Ishikawa (cell line): ENCODE results near the gene CRELD1.

Experiments used
- CEBPB ChIP-seq: IDR thresholded peaks from 2 replicates; pipeline ENCODE4 v1.6.1; 2012
- CREB1 ChIP-seq: IDR thresholded peaks from 2 replicates; pipeline ENCODE4 v1.6.1; 2012; ENCODE audit warnings: low read depth
- EGR1 ChIP-seq: IDR thresholded peaks from 2 replicates; pipeline ENCODE4 v1.6.1; 2012
- EP300 ChIP-seq: IDR thresholded peaks from 2 replicates; pipeline ENCODE4 v1.6.1; 2012; ENCODE audit warnings: borderline replicate concordance
- FOXM1 ChIP-seq: IDR thresholded peaks from 2 replicates; pipeline ENCODE4 v1.6.1; 2012; ENCODE audit warnings: low read depth, borderline replicate concordance
- NFIC ChIP-seq: IDR thresholded peaks from 2 replicates; pipeline ENCODE4 v1.6.1; 2012
- RAD21 ChIP-seq: IDR thresholded peaks from 2 replicates; pipeline ENCODE4 v1.6.1; 2012; ENCODE audit warnings: low read depth
- TAF1 ChIP-seq: IDR thresholded peaks from 2 replicates; pipeline ENCODE4 v1.6.1; 2012; ENCODE audit warnings: low read depth, mild to moderate bottlenecking
- TCF12 ChIP-seq: IDR thresholded peaks from 2 replicates; pipeline ENCODE4 v1.6.1; 2012; ENCODE audit warnings: low read depth
- TEAD4 ChIP-seq: IDR thresholded peaks from 2 replicates; pipeline ENCODE4 v1.6.1; 2012
- YY1 ChIP-seq: IDR thresholded peaks from 2 replicates; pipeline ENCODE4 v1.6.1; 2012; ENCODE audit warnings: low read depth
- ZBTB7A ChIP-seq: IDR thresholded peaks from 2 replicates; pipeline ENCODE4 v1.6.1; 2012; ENCODE audit warnings: low read depth
- TF ChIP-seq, protein P1 (sequence below): IDR thresholded peaks from 2 replicates; pipeline ENCODE4 v1.6.1; 2012; ENCODE audit warnings: low read depth, mild to moderate bottlenecking
- TF ChIP-seq, protein P2 (sequence below): IDR thresholded peaks from 2 replicates; pipeline ENCODE4 v1.6.1; 2012
- TF ChIP-seq, protein P3 (sequence below): IDR thresholded peaks from 2 replicates; pipeline ENCODE4 v1.6.1; 2012

CRELD1 gene

DNA sequence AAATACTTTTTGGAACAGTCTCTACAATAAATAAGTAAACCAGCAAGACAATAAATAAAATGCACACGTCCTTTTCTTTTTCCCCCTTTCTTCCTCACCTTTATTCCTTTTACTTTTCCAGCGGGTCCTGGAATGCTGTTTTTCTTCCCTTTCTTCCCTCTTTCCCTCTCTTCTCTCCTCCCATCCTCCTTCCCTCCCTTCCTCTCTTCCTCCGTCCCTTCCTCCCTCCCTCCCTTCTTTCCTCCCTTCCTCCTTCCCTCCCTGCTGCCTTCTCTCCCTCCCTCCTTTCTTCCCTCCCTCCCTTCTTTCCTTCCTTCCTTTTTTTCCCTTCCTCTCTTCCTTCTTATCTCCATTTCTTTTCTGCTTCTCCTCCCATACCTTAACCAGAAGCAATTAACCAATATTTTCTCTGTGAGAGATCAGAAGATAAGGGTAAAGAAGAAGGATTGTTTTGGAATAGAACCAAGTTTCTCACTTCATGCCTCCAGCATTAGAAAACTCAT is 34.3 kb upstream of the CRELD1 start:
- TF ChIP-seq FOXM1 (no peak), YY1 (no peak), NFIC (no peak), TCF12 (no peak)

DNA sequence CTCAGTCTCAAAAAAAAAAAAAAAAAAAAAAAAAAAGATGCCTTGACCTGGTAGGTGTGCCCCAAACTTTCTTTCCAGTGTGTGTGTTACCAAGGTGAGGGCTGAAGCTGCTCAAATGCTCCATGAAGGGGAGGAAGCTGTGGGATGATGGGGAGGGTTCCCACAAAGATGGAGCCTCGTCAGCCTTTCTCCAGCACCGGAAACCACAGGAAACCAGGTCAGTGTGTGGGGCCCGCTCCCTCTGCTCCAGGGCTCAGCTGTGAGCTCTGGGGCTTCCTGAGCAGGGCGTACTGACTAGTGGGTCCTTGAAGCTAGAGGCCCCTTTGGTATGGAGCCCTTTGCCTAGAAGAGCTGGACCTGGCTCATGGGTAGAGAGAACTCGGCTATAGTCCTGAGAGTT is 31.7 kb upstream of the CRELD1 start:
- no peak for TF ChIP-seq YY1
- no peak for TF ChIP-seq EGR1
- no peak for TF ChIP-seq CREB1
- no peak for TF ChIP-seq ZBTB7A

DNA sequence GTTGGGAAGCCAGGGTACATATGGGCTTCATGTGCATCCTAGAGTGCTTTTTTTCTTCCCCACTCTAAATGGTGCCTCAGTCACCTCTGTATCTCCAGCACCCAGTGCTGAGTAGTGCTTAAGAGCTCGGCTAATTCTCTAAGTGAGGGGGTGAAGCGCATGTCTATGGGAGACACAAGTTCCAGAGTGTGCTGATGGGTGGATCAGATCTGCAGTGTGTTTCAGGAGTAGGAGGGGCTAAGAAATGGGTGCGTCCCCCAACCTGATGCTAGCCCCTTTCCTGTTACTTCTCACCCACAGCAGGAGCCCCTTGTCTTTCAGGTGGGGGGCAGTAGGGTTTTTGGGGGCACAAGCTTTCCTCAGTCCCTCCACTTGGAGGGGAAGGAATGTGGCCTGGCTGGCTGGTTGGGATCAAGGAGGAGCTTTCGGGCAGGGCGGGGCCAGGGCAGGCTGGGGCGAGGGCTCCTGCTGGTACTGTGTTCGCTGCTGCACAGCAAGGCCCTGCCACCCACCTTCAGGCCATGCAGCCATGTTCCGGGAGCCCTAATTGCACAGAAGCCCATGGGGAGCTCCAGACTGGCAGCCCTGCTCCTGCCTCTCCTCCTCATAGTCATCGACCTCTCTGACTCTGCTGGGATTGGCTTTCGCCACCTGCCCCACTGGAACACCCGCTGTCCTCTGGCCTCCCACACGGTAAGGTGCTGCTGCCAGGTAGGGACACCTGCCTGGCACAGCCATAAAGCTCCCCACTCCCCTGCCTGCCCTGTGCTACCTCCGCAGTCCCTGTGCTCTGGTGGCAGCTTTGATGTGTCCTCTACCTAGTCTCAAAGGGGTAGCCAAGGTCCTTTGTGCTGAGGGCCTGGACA is 31.0 kb upstream of the CRELD1 start, which contains the start of gene IL17RE:
IL17RE (plus strand) TSS at position 477 of the 866 bp plus-strand sequence; CDS start at position 562, 85 bp downstream.
- peak; percentile 14; the same call in 1 of the 2 replicates for TF ChIP-seq ZBTB7A
- TF ChIP-seq, protein P1, sequence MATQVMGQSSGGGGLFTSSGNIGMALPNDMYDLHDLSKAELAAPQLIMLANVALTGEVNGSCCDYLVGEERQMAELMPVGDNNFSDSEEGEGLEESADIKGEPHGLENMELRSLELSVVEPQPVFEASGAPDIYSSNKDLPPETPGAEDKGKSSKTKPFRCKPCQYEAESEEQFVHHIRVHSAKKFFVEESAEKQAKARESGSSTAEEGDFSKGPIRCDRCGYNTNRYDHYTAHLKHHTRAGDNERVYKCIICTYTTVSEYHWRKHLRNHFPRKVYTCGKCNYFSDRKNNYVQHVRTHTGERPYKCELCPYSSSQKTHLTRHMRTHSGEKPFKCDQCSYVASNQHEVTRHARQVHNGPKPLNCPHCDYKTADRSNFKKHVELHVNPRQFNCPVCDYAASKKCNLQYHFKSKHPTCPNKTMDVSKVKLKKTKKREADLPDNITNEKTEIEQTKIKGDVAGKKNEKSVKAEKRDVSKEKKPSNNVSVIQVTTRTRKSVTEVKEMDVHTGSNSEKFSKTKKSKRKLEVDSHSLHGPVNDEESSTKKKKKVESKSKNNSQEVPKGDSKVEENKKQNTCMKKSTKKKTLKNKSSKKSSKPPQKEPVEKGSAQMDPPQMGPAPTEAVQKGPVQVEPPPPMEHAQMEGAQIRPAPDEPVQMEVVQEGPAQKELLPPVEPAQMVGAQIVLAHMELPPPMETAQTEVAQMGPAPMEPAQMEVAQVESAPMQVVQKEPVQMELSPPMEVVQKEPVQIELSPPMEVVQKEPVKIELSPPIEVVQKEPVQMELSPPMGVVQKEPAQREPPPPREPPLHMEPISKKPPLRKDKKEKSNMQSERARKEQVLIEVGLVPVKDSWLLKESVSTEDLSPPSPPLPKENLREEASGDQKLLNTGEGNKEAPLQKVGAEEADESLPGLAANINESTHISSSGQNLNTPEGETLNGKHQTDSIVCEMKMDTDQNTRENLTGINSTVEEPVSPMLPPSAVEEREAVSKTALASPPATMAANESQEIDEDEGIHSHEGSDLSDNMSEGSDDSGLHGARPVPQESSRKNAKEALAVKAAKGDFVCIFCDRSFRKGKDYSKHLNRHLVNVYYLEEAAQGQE: no peak
- no peak for TF ChIP-seq TCF12
- TF ChIP-seq TAF1: peak; percentile 45; the same call in 1 of the 2 replicates
- TF ChIP-seq EGR1: no peak
- TF ChIP-seq YY1: peak; percentile 78
- no peak for TF ChIP-seq NFIC
- TF ChIP-seq FOXM1: no peak
- peak; percentile 64; the same call in 1 of the 2 replicates for TF ChIP-seq TEAD4
- TF ChIP-seq, protein P2, sequence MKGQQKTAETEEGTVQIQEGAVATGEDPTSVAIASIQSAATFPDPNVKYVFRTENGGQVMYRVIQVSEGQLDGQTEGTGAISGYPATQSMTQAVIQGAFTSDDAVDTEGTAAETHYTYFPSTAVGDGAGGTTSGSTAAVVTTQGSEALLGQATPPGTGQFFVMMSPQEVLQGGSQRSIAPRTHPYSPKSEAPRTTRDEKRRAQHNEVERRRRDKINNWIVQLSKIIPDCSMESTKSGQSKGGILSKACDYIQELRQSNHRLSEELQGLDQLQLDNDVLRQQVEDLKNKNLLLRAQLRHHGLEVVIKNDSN: no peak
- no peak for TF ChIP-seq RAD21
- TF ChIP-seq CREB1: no peak
- TF ChIP-seq, protein P3, sequence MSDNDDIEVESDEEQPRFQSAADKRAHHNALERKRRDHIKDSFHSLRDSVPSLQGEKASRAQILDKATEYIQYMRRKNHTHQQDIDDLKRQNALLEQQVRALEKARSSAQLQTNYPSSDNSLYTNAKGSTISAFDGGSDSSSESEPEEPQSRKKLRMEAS: peak; percentile 63; the same call in 1 of the 2 replicates
- TF ChIP-seq EP300: no peak
- no peak for TF ChIP-seq CEBPB

DNA sequence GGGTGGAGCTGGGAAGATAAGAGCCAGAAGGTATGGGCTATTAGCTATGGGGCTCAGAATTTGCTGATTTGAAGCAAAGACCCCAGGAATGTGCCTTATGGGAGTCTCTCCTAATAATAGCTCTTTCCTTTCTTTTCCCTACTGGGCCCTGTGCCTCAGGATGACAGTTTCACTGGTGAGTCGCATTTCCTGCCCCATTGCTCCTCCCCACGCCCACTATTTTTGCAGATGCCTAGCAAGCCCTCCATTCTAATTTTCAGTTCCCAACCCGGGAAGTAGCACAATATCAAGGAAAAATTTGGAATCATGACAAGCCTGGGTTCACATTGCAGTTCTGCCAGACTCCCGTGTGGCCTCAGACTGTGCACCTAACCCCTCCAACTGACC is 30.4 kb upstream of the CRELD1 start:
- TF ChIP-seq RAD21: no peak
- TF ChIP-seq EP300: no peak
- no peak for TF ChIP-seq YY1
- no peak for TF ChIP-seq EGR1
- TF ChIP-seq TAF1: no peak
- TF ChIP-seq, protein P3: no peak
- no peak for TF ChIP-seq TEAD4
- TF ChIP-seq, protein P1: no peak
- TF ChIP-seq CEBPB: no peak
- no peak for TF ChIP-seq NFIC
- TF ChIP-seq, protein P2: no peak
- no peak for TF ChIP-seq ZBTB7A
- no peak for TF ChIP-seq CREB1
- no peak for TF ChIP-seq FOXM1
- no peak for TF ChIP-seq TCF12

DNA sequence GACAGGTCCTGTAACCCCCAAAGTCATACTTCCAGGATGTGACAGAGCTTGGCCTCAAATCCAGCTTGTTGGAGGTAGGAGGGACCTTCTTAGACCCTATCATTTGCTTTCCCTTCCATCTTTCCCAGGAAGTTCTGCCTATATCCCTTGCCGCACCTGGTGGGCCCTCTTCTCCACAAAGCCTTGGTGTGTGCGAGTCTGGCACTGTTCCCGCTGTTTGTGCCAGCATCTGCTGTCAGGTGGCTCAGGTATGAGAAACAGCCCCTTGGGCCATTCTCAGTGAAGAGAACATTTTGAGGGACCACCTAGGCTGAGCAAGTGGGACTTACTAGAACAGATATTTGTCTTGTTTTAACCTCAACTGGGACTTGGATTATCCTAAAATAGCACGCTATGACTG is 29.7 kb upstream of the CRELD1 start:
- no peak for TF ChIP-seq EGR1
- no peak for TF ChIP-seq CREB1
- no peak for TF ChIP-seq EP300
- no peak for TF ChIP-seq RAD21
- TF ChIP-seq, protein P2: no peak
- TF ChIP-seq TCF12: no peak
- TF ChIP-seq FOXM1: no peak
- TF ChIP-seq TEAD4: no peak
- TF ChIP-seq, protein P3: no peak
- no peak for TF ChIP-seq YY1
- TF ChIP-seq CEBPB: no peak
- TF ChIP-seq, protein P1: no peak
- TF ChIP-seq ZBTB7A: no peak
